ENCODE results near the gene GADD45GIP1. TPM values are rescaled to one million over a fixed set of nuclear protein-coding genes. Genes with fewer than 3 reads are reported as not detected.

The GADD45GIP1 gene
- 51.9 TPM for polyA plus RNA-seq (2013, experiment 1 of 2; ENCODE audit: insufficient read length)
- polyA plus RNA-seq (2013, experiment 2 of 2; ENCODE audit: insufficient read length), result 61.5 TPM

GRCh38 chr19:12956446-12957388, at the start of gene GADD45GIP1:
Gene GADD45GIP1 (minus strand): TSS chr19:12957223. CDS start chr19:12957212, 11 bp downstream.
- peak; percentile 78 for DNase-seq

GRCh38 chr19:13005861-13006370, 48.9 kb upstream of the GADD45GIP1 start:
- DNase-seq, result no peak

- DNase-seq, result no peak
Observed at GRCh38 chr19:13005253-13005652, 48.2 kb upstream of the GADD45GIP1 start.

GRCh38 chr19:13004273-13004672, 47.2 kb upstream of the GADD45GIP1 start:
- no peak for DNase-seq

GRCh38 chr19:13003081-13003480, 46.1 kb upstream of the GADD45GIP1 start:
- no peak for DNase-seq

GRCh38 chr19:13002166-13002898, 45.3 kb upstream of the GADD45GIP1 start:
- peak; percentile 30 for DNase-seq

GRCh38 chr19:13001502-13002165, 44.6 kb upstream of the GADD45GIP1 start:
- DNase-seq, result no peak

GRCh38 chr19:13001166-13001501, 44.1 kb upstream of the GADD45GIP1 start:
- DNase-seq, result no peak

GRCh38 chr19:12997967-12998940, 41.2 kb upstream of the GADD45GIP1 start:
- DNase-seq, result no peak

- no peak for DNase-seq
Observed at GRCh38 chr19:12997179-12997966, 40.4 kb upstream of the GADD45GIP1 start.

GRCh38 chr19:12996406-12997094, 39.5 kb upstream of the GADD45GIP1 start:
- DNase-seq, result no peak

- peak; percentile 33 for DNase-seq
Observed at GRCh38 chr19:12995596-12996405, 38.8 kb upstream of the GADD45GIP1 start.

- DNase-seq, result peak; percentile 69
Observed at GRCh38 chr19:12994701-12995595, 37.9 kb upstream of the GADD45GIP1 start, which contains the start of gene NFIX. Gene NFIX (plus strand): TSS chr19:12995475. CDS start chr19:12995838, 363 bp downstream.

GRCh38 chr19:12993562-12993961, 36.5 kb upstream of the GADD45GIP1 start:
- no peak for DNase-seq

GRCh38 chr19:12992729-12993128, 35.7 kb upstream of the GADD45GIP1 start:
- no peak for DNase-seq

- DNase-seq, result no peak
Observed at GRCh38 chr19:12991296-12991695, 34.3 kb upstream of the GADD45GIP1 start.

- no peak for DNase-seq
Observed at GRCh38 chr19:12990853-12991252, 33.8 kb upstream of the GADD45GIP1 start.

GRCh38 chr19:12990431-12990830, 33.4 kb upstream of the GADD45GIP1 start:
- no peak for DNase-seq

All from fibroblast of skin of abdomen (primary cell).